Sigmoid colon (tissue), 7 donors: ENCODE data around the gene CHRNA4. TPM values are rescaled to one million over a fixed set of nuclear protein-coding genes. Genes with fewer than 3 reads are reported as not detected.

Experiments
- DNase-seq: peaks from one replicate; pipeline ENCODE4 v3.0.0-alpha.2; 2019
- H3K27ac ChIP-seq, 4 donors: fragments of 200-600 bp; sonication (generic); one replicate each; pipeline ENCODE4 v1.5.1; 2016 to 2019; ENCODE audit warnings: mild to moderate bottlenecking in 1 of 4
- H3K27me3 ChIP-seq, 3 donors: fragments of 200-600 bp; sonication (generic); one replicate each; pipeline ENCODE4 v1.5.1; 2019; ENCODE audit warnings: mild to moderate bottlenecking in 1 of 3
- H3K36me3 ChIP-seq, 4 donors: fragments of 200-600 bp; sonication (generic); one replicate each; pipeline ENCODE4 v1.5.1; 2016 to 2019
- H3K4me1 ChIP-seq, 4 donors: fragments of 200-600 bp; sonication (generic); one replicate each; pipeline ENCODE4 v1.5.1; 2017 to 2019
- H3K4me3 ChIP-seq, 4 donors: fragments of 200-600 bp; sonication (generic); one replicate each; pipeline ENCODE4 v1.5.1; 2017 to 2019; ENCODE audit warnings: mild to moderate bottlenecking in 2 of 4, moderate library complexity in 1 of 4
- H3K9me3 ChIP-seq, 4 donors: fragments of 200-600 bp in 3 of 4; sonication (generic) in 3 of 4; one replicate each; pipeline versions ENCODE4 v1.5.1 to v1.6.1; 2013 to 2019
- EP300 ChIP-seq, 4 donors: sonication (generic); formaldehyde crosslinking; IDR thresholded peaks; one replicate each; pipeline ENCODE4 v1.6.1; 2017; ENCODE audit warnings: antibody characterized with exemption in 4 of 4
- POLR2A ChIP-seq, 2 donors: fragments of 450-650 bp; IDR thresholded peaks; one replicate each; pipeline ENCODE4 v1.6.1; 2016; ENCODE audit warnings: antibody characterized with exemption in 2 of 2, mild to moderate bottlenecking in 2 of 2, moderate library complexity in 2 of 2
- POLR2AphosphoS5 ChIP-seq, 4 donors: sonication (generic); formaldehyde crosslinking; IDR thresholded peaks; one replicate each; pipeline ENCODE4 v1.6.1; 2017; ENCODE audit warnings: antibody characterized with exemption in 4 of 4
- WGBS, 2 donors: extraction: QIAGEN DNeasy Blood & Tissue Kit; methylation state at CpG; one replicate each; pipeline ENCODE4 v1.1.7; 2013; 5-methylcytosine and 5-hydroxymethylcytosine counted together
- intact Hi-C: fragments of 100-400 bp; cut with DNase I; formaldehyde crosslinking; loops from one replicate; pipeline ENCODE4 v1.15.1; 2023
- polyA plus RNA-seq, 3 donors: library from polyadenylated mRNA; stranded (reverse); fragments of 200-250 nt; gene quantifications; one replicate each; pipeline ENCODE4 v1.2.3, GENCODE V29; 2013
- total RNA-seq, 4 donors: library from RNA; depleted of rRNA; stranded (reverse); fragments of >200 nt; gene quantifications; one replicate each; pipeline ENCODE4 v1.1.0, GENCODE V29; 2016
- TF ChIP-seq, protein P1 (sequence below), 4 experiments: fragments of 450-650 bp in 3 of 4; fragments of 200-600 bp in 1 of 4; IDR thresholded peaks; one replicate each; pipeline ENCODE4 v1.5.1; 2016 to 2019; ENCODE audit warnings: antibody characterized with exemption in 4 of 4, mild to moderate bottlenecking in 3 of 4, moderate library complexity in 2 of 4
- donor health status: healthy with polysubstance abuse.
- donor health status: Bipolar disorder and iron deficiency.
- donor health status: healthy.

Gene CHRNA4
- total and polyA plus RNA-seq, 7 donors: 0.07 to 1.1 TPM; not detected in 5

DNA sequence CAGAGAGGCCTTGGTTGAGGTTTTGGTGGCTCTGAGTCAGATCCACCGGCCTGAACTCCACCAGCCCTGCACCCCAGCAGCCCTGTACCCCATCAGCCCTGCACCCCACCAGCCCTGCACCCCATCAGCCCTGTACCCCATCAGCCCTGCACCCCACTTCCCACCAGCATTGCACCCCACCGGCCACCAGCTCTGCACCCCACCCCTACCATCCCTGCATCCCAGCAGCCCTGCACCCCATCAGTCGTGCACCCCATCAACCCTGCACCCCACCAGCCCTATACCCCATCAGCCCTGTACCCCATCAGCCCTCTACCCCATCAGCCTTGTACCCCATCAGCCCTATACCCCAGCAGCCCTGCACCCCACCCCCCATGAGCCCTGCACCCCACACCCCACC is 14.3 kb upstream of the CHRNA4 start:
- DNase-seq: no peak
- no peak overlapping the region for H3K4me3 ChIP-seq
- intact Hi-C loops: no loop called here
- no peaks in the 10 kb centered on the region for H3K4me1 ChIP-seq
- no peak overlapping the region for H3K27ac ChIP-seq
- no peaks in the 10 kb centered on the region for H3K36me3 ChIP-seq
- no peaks in the 10 kb centered on the region for H3K9me3 ChIP-seq
- no peak for TF ChIP-seq POLR2A (IDR thresholded peaks at IDR 0.05)
- no peak for TF ChIP-seq EP300 (IDR thresholded peaks at IDR 0.05)
- TF ChIP-seq, protein P1, sequence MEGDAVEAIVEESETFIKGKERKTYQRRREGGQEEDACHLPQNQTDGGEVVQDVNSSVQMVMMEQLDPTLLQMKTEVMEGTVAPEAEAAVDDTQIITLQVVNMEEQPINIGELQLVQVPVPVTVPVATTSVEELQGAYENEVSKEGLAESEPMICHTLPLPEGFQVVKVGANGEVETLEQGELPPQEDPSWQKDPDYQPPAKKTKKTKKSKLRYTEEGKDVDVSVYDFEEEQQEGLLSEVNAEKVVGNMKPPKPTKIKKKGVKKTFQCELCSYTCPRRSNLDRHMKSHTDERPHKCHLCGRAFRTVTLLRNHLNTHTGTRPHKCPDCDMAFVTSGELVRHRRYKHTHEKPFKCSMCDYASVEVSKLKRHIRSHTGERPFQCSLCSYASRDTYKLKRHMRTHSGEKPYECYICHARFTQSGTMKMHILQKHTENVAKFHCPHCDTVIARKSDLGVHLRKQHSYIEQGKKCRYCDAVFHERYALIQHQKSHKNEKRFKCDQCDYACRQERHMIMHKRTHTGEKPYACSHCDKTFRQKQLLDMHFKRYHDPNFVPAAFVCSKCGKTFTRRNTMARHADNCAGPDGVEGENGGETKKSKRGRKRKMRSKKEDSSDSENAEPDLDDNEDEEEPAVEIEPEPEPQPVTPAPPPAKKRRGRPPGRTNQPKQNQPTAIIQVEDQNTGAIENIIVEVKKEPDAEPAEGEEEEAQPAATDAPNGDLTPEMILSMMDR (IDR thresholded peaks at IDR 0.05): no peak
- no peak for TF ChIP-seq POLR2AphosphoS5 (IDR thresholded peaks at IDR 0.05)
- 79 to 89% methylated on average over 3 of the region's 3 CpGs for WGBS, 2 donors
- peaks cover 13 to 95% (median 53%) of the 10 kb centered on the region in 3 donors for H3K27me3 ChIP-seq

DNA sequence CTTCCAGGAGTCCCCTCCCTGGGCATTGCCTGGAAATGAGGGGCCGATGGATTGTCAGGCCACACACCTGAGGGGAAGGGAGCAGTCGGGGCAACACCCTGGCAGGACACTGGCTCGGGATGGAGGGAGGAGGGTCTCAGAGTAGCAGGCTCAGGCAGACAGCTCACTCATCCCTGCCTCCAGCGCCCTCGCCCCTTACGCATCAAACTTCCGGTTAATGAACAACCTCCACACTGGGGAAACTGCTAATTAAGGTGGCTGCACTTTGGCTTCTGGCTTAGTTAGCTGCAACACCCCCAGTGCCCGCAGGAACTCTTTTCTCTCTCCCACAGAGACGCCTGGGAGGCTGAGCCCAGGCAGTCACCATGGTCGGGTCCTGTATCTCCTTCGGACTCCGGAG is 13.4 kb upstream of the CHRNA4 start:
- H3K4me1 ChIP-seq: no peaks in the 10 kb centered on the region
- no peak for TF ChIP-seq EP300 (IDR thresholded peaks at IDR 0.05)
- TF ChIP-seq, protein P1 (IDR thresholded peaks at IDR 0.05): no peak
- no peak for TF ChIP-seq POLR2AphosphoS5 (IDR thresholded peaks at IDR 0.05)
- no peak for TF ChIP-seq POLR2A (IDR thresholded peaks at IDR 0.05)
- no peak overlapping the region for H3K27ac ChIP-seq
- intact Hi-C loops: no loop called here
- WGBS, 2 donors: 22 to 56% methylated on average over 12 of the region's 12 CpGs
- no peaks in the 10 kb centered on the region for H3K9me3 ChIP-seq
- H3K4me3 ChIP-seq: no peak overlapping the region
- H3K27me3 ChIP-seq: peaks cover 13 to 95% (median 53%) of the 10 kb centered on the region in 3 donors
- DNase-seq: no peak
- no peaks in the 10 kb centered on the region for H3K36me3 ChIP-seq

DNA sequence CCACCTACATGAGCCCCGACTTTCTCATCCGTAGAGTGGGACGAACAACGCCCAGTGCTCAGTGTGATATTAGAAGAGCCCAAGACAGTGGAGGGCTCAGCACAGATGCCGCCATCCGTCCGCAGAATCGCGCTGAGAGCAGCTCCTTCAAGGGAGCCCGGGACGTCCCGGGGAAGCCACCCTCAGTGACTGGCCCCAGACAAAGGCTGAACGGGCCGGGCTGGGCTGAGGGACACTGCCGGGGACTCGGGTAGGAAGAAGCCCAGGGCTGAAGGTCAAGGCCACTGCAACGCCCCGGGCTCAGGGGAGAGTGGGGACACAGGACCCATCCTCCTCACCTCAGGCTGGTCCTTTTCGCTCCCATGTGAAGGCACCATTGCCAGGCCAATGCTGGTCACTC is 12.8 kb upstream of the CHRNA4 start:
- no peak overlapping the region for H3K4me3 ChIP-seq
- no peak for DNase-seq
- no peak overlapping the region for H3K27ac ChIP-seq
- TF ChIP-seq, protein P1 (IDR thresholded peaks at IDR 0.05): no peak
- no peak for TF ChIP-seq POLR2A (IDR thresholded peaks at IDR 0.05)
- TF ChIP-seq POLR2AphosphoS5 (IDR thresholded peaks at IDR 0.05): no peak
- no peak for TF ChIP-seq EP300 (IDR thresholded peaks at IDR 0.05)
- H3K4me1 ChIP-seq: no peaks in the 10 kb centered on the region
- peaks cover 13 to 92% (median 53%) of the 10 kb centered on the region in 3 donors for H3K27me3 ChIP-seq
- 68 to 75% methylated on average over 19 of the region's 19 CpGs for WGBS, 2 donors
- H3K9me3 ChIP-seq: no peaks in the 10 kb centered on the region
- intact Hi-C loops: no loop called here
- H3K36me3 ChIP-seq: no peaks in the 10 kb centered on the region

DNA sequence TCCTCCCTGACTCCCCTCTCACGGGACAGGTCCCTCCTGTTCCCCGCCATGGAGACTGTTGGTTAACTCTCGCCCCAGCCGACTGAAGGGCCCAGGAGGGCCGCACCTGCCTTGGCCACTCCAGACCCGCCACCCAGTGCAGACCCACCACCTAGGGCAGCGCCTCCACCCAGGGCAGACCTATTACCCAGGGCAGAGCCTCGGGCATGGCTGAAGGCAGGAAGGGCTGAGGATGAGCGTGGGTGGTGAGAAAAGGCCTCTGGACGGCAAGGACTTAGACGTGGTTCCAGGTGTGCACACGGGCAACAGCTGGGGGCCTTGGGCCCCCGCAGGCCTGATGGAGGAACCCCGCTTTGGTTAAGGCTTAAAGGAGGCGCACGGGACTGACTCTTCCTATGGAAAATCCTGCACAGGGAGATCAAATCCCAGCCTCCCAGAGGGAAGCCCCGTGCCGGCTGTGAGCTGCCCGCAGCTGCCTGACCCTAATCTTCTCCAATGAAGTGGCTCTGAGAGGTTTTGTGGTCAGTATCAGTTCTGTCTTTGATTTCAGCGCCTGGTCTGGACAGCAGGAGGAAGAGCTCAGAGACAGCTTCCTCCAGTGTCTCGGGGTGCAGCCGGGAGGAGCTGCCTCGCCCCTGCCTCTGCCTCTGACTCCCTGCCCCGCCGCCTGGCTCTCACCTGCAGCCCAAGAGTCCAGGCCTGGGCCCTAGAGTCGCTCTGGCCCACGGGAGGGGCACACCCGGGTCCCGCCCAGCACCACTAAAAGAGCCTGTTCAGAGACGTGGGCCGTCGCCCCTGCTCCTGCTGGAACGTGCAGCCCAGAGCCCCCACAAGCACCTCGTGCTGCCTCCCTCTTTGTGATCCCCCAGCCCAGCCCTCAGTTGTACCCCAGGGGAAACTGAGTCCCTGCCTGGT is 12.1 kb upstream of the CHRNA4 start:
- peaks cover 13 to 91% (median 52%) of the 10 kb centered on the region in 3 donors for H3K27me3 ChIP-seq
- WGBS, 2 donors: 54 to 70% methylated on average over 34 of the region's 34 CpGs
- intact Hi-C loops: no loop called here
- TF ChIP-seq POLR2A (IDR thresholded peaks at IDR 0.05) (no peak), EP300 (IDR thresholded peaks at IDR 0.05) (no peak), POLR2AphosphoS5 (IDR thresholded peaks at IDR 0.05) (no peak)
- TF ChIP-seq, protein P1 (IDR thresholded peaks at IDR 0.05): no peak
- no peak overlapping the region for H3K27ac ChIP-seq
- H3K36me3 ChIP-seq: no peaks in the 10 kb centered on the region
- H3K4me1 ChIP-seq: no peaks in the 10 kb centered on the region
- H3K4me3 ChIP-seq: no peak overlapping the region
- H3K9me3 ChIP-seq: no peaks in the 10 kb centered on the region
- DNase-seq: no peak
